Subcutaneous adipose tissue (tissue), 4 donors: ENCODE results near the gene BEAN1. TPM values are rescaled to one million over a fixed set of nuclear protein-coding genes. Genes with fewer than 3 reads are reported as not detected.

Experiments
- CTCF ChIP-seq: fragments of 450-650 bp; IDR thresholded peaks from one replicate; pipeline ENCODE4 v1.5.1; 2016; ENCODE audit warnings: low read depth, mild to moderate bottlenecking, control low read depth, antibody characterized with exemption, moderate library complexity
- total RNA-seq, 4 donors: library from RNA; depleted of rRNA; stranded (reverse); fragments of >200 nt; gene quantifications; one replicate each; pipeline ENCODE4 v1.1.0, GENCODE V29; 2016

Gene BEAN1
- total RNA-seq, 4 donors from 2014 or later, result 0.88 TPM; not detected in 3

- no peak for TF ChIP-seq CTCF
Measured at GRCh38 chr16:66429290-66429962, 2.3 kb downstream of the BEAN1 start.

GRCh38 chr16:66430214-66430613 is 3.1 kb downstream of the BEAN1 start:
- no peak for TF ChIP-seq CTCF

GRCh38 chr16:66431760-66432159 is 4.7 kb downstream of the BEAN1 start:
- no peak for TF ChIP-seq CTCF

- no peak for TF ChIP-seq CTCF
Measured at GRCh38 chr16:66432429-66432828, 5.3 kb downstream of the BEAN1 start.

- no peak for TF ChIP-seq CTCF
Measured at GRCh38 chr16:66434619-66435430, 7.7 kb downstream of the BEAN1 start.

- no peak for TF ChIP-seq CTCF
Measured at GRCh38 chr16:66435896-66436295, 8.8 kb downstream of the BEAN1 start.

- TF ChIP-seq CTCF, result no peak
Measured at GRCh38 chr16:66437391-66437945, 10.4 kb downstream of the BEAN1 start.
